Osteoblast (primary cell): ENCODE measurements around the gene ZNF784. TPM values are rescaled to one million over a fixed set of nuclear protein-coding genes. Genes with fewer than 3 reads are reported as not detected.

Experiments
- DNase-seq: peaks from one replicate; pipeline ENCODE4 v3.0.0; 2011; ENCODE audit warnings: low spot score, mixed read lengths; ENCODE audit not compliant: insufficient read length; ENCODE audit errors: missing footprints
- H2AFZ ChIP-seq: 2 replicates; pipeline ENCODE4 v1.6.0; 2011; ENCODE audit warnings: mild to moderate bottlenecking, low read length
- H3K27ac ChIP-seq: 2 replicates; pipeline ENCODE4 v1.5.1; 2011; ENCODE audit warnings: mild to moderate bottlenecking, low read depth, low read length, moderate library complexity
- H3K27me3 ChIP-seq: 2 replicates; pipeline ENCODE4 v1.6.0; 2012; ENCODE audit warnings: mild to moderate bottlenecking, control low read depth, inconsistent platforms, low read length, moderate library complexity; ENCODE audit not compliant: insufficient read depth
- H3K36me3 ChIP-seq: 2 replicates; pipeline ENCODE4 v1.5.1; 2011; ENCODE audit warnings: mild to moderate bottlenecking, low read length, control low read depth, moderate library complexity; ENCODE audit not compliant: insufficient read depth
- H3K4me1 ChIP-seq: 2 replicates; pipeline ENCODE4 v1.5.1; 2011; ENCODE audit warnings: mild to moderate bottlenecking, low read length, control low read depth, moderate library complexity; ENCODE audit not compliant: insufficient read depth
- H3K4me2 ChIP-seq: 2 replicates; pipeline ENCODE4 v1.6.0; 2011; ENCODE audit warnings: mild to moderate bottlenecking, low read length; ENCODE audit not compliant: insufficient read depth
- H3K4me3 ChIP-seq: fragments of 200-600 bp; sonication (generic); 3 replicates; pipeline ENCODE4 v1.5.1; 2012; ENCODE audit warnings: mild to moderate bottlenecking, low read length, inconsistent platforms; ENCODE audit not compliant: insufficient read depth
- H3K79me2 ChIP-seq: 2 replicates; pipeline ENCODE4 v1.6.0; 2012; ENCODE audit warnings: mild to moderate bottlenecking, low read length, control low read depth, inconsistent platforms; ENCODE audit not compliant: insufficient read depth
- H3K9me3 ChIP-seq: 2 replicates; pipeline ENCODE4 v1.5.1; 2011; ENCODE audit warnings: low read depth, low read length, control low read depth
- H4K20me1 ChIP-seq: 2 replicates; pipeline ENCODE4 v1.6.0; 2012; ENCODE audit warnings: mild to moderate bottlenecking, low read length, control low read depth; ENCODE audit not compliant: insufficient read depth
- CTCF ChIP-seq: IDR thresholded peaks from 2 replicates; pipeline ENCODE4 v1.5.1; 2011; ENCODE audit warnings: mild to moderate bottlenecking, low read depth, low read length, moderate library complexity; ENCODE audit errors: extremely low read depth
- total RNA-seq: library from RNA; depleted of rRNA; stranded (reverse); fragments of >200 nt; gene quantifications from 2 replicates; pipeline ENCODE4 v1.2.3, GENCODE V29; 2012

Gene ZNF784
- total RNA-seq, 1 donor, result 8.7 TPM

- Histone ChIP-seq H3K4me3 (no peak overlapping the region), H3K4me2 (no peak overlapping the region), H3K27me3 (no peaks in the 10 kb centered on the region), H2AFZ (no peak overlapping the region), H3K9me3 (no peaks in the 10 kb centered on the region), H3K4me1 (peaks cover 10% of the 10 kb centered on the region), H3K36me3 (peaks cover 61% of the 10 kb centered on the region), H3K27ac (no peak overlapping the region), H3K79me2 (peaks cover 85% of the 10 kb centered on the region), H4K20me1 (peaks cover 83% of the 10 kb centered on the region)
- TF ChIP-seq CTCF, result no peak
- no peak for DNase-seq
Observed at GRCh38 chr19:55667958-55668357, 43.6 kb upstream of the ZNF784 start.

- Histone ChIP-seq H3K36me3 (peaks cover 65% of the 10 kb centered on the region), H4K20me1 (peaks cover 86% of the 10 kb centered on the region)
- TF ChIP-seq CTCF, result no peak
Observed at GRCh38 chr19:55667511-55667910, 43.1 kb upstream of the ZNF784 start.

GRCh38 chr19:55667006-55667381 is 42.6 kb upstream of the ZNF784 start:
- no peak for DNase-seq
- H2AFZ ChIP-seq, result no peak overlapping the region
- no peak overlapping the region for H3K27ac ChIP-seq
- no peak overlapping the region for H3K4me2 ChIP-seq
- peaks cover 68% of the 10 kb centered on the region for H3K36me3 ChIP-seq
- no peaks in the 10 kb centered on the region for H3K27me3 ChIP-seq
- peaks cover 89% of the 10 kb centered on the region for H3K79me2 ChIP-seq
- no peak overlapping the region for H3K4me3 ChIP-seq
- TF ChIP-seq CTCF, result no peak
- no peaks in the 10 kb centered on the region for H3K9me3 ChIP-seq
- H3K4me1 ChIP-seq, result peaks cover 4% of the 10 kb centered on the region
- H4K20me1 ChIP-seq, result peaks cover 82% of the 10 kb centered on the region

More at GRCh38 chr19:55667511-55667910, 43.1 kb upstream of the ZNF784 start:
- DNase-seq, result no peak
- Histone ChIP-seq H3K79me2 (peaks cover 87% of the 10 kb centered on the region), H3K4me1 (peaks cover 9% of the 10 kb centered on the region), H3K9me3 (no peaks in the 10 kb centered on the region), H3K4me3 (no peak overlapping the region), H3K27me3 (no peaks in the 10 kb centered on the region), H3K4me2 (no peak overlapping the region), H3K27ac (no peak overlapping the region), H2AFZ (no peak overlapping the region)

GRCh38 chr19:55666343-55667005 is 42.1 kb upstream of the ZNF784 start:
- Histone ChIP-seq H3K36me3 (peaks cover 74% of the 10 kb centered on the region), H2AFZ (no peak overlapping the region), H3K4me1 (peaks cover 2% of the 10 kb centered on the region), H4K20me1 (peaks cover 83% of the 10 kb centered on the region), H3K4me2 (no peak overlapping the region), H3K4me3 (no peak overlapping the region), H3K27ac (no peak overlapping the region), H3K79me2 (peaks cover 91% of the 10 kb centered on the region), H3K27me3 (no peaks in the 10 kb centered on the region), H3K9me3 (no peaks in the 10 kb centered on the region)
- no peak for TF ChIP-seq CTCF
- DNase-seq, result no peak
